Nephron (organoid): ENCODE measurements around the gene ITGA7.
A peak's percentile ranks its signal among the peaks of the same experiment; 100 is the strongest.

ENCODE experiments used
- H3K27ac Mint-ChIP-seq, 3 experiments: 2 replicates each; pipeline ENCODE4 v1.8.0; 2020; ENCODE audit warnings: mixed read lengths in 3 of 3, mild to moderate bottlenecking in 2 of 3, moderate library complexity in 1 of 3
- H3K27me3 Mint-ChIP-seq: 2 replicates; pipeline ENCODE4 v1.8.0; 2021; ENCODE audit warnings: low read depth, mild to moderate bottlenecking, moderate library complexity, mixed read lengths
- H3K36me3 Mint-ChIP-seq: 2 replicates; pipeline ENCODE4 v1.8.0; 2020; ENCODE audit warnings: low read depth, mixed read lengths
- H3K4me1 Mint-ChIP-seq: 2 replicates; pipeline ENCODE4 v1.8.0; 2020; ENCODE audit warnings: mixed read lengths
- H3K4me3 Mint-ChIP-seq, 3 experiments: 2 replicates each; pipeline ENCODE4 v1.8.0; 2020; ENCODE audit warnings: mild to moderate bottlenecking in 3 of 3, mixed read lengths in 3 of 3, moderate library complexity in 2 of 3
- H3K9me3 Mint-ChIP-seq: 2 replicates; pipeline ENCODE4 v1.8.0; 2020; ENCODE audit warnings: mixed read lengths
- TF ChIP-seq, protein P1 (sequence below), 3 experiments: fragments of 200-600 bp; sonication (generic); IDR thresholded peaks; one replicate each; pipeline ENCODE4 v1.5.0; 2021; ENCODE audit warnings: antibody characterized with exemption in 3 of 3; ENCODE audit not compliant: unreplicated experiment in 3 of 3

ITGA7 gene

DNA sequence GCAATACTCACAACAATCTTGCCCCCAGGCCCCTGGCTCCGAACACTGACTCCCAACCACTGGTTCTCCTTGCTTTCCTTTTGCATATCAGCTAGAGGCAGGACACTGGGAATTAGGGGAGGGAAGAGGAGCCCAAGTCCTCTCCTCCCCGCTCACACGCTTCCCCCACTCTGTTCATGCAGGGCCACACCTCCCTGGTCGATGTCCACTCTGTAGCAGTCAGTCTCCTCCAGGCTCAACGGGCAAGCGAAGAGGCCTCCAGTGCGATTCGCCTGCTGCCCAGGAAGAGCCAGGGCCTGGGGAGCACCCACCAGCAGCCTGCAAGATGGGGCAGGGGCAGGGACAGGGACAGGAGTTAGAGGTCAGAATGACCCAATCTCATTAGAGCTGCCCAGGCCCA is 4.8 kb downstream of the ITGA7 start:
- Mint-ChIP-seq H3K36me3 (no peaks in the 10 kb centered on the region), H3K27me3 (peaks cover 12% of the 10 kb centered on the region), H3K4me1 (peaks cover 58% of the 10 kb centered on the region), H3K27ac (peak overlapping the region in 2 of 3 experiments; percentile 86 to 89), H3K9me3 (no peaks in the 10 kb centered on the region), H3K4me3 (peak overlapping the region in 1 of 3 experiments; percentile 90)
- TF ChIP-seq, protein P1, sequence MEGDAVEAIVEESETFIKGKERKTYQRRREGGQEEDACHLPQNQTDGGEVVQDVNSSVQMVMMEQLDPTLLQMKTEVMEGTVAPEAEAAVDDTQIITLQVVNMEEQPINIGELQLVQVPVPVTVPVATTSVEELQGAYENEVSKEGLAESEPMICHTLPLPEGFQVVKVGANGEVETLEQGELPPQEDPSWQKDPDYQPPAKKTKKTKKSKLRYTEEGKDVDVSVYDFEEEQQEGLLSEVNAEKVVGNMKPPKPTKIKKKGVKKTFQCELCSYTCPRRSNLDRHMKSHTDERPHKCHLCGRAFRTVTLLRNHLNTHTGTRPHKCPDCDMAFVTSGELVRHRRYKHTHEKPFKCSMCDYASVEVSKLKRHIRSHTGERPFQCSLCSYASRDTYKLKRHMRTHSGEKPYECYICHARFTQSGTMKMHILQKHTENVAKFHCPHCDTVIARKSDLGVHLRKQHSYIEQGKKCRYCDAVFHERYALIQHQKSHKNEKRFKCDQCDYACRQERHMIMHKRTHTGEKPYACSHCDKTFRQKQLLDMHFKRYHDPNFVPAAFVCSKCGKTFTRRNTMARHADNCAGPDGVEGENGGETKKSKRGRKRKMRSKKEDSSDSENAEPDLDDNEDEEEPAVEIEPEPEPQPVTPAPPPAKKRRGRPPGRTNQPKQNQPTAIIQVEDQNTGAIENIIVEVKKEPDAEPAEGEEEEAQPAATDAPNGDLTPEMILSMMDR (IDR thresholded peaks at IDR 0.05; ENCODE audit: unreplicated experiment in 3 of 3), result no peak

GRCh38 chr12:55700255-55701018 is 7.3 kb downstream of the ITGA7 start:
- Mint-ChIP-seq H3K27me3 (peaks cover 3% of the 10 kb centered on the region), H3K36me3 (no peaks in the 10 kb centered on the region), H3K4me3 (no peak overlapping the region), H3K4me1 (peaks cover 39% of the 10 kb centered on the region), H3K27ac (no peak overlapping the region), H3K9me3 (no peaks in the 10 kb centered on the region)
- TF ChIP-seq, protein P1 (IDR thresholded peaks at IDR 0.05; ENCODE audit: unreplicated experiment in 3 of 3), result no peak

- H3K4me3 Mint-ChIP-seq, result no peak overlapping the region
- peaks cover 30% of the 10 kb centered on the region for H3K4me1 Mint-ChIP-seq
- no peaks in the 10 kb centered on the region for H3K36me3 Mint-ChIP-seq
- TF ChIP-seq, protein P1 (IDR thresholded peaks at IDR 0.05; ENCODE audit: unreplicated experiment in 3 of 3), result no peak
- H3K27ac Mint-ChIP-seq, result peak overlapping the region in 1 of 3 experiments; percentile 3
- no peaks in the 10 kb centered on the region for H3K9me3 Mint-ChIP-seq
- peaks cover 3% of the 10 kb centered on the region for H3K27me3 Mint-ChIP-seq
Measured at GRCh38 chr12:55699471-55700055, 8.1 kb downstream of the ITGA7 start.

GRCh38 chr12:55698965-55699364 is 8.7 kb downstream of the ITGA7 start:
- H3K36me3 Mint-ChIP-seq, result no peaks in the 10 kb centered on the region
- no peak overlapping the region for H3K4me3 Mint-ChIP-seq
- H3K27me3 Mint-ChIP-seq, result peaks cover 3% of the 10 kb centered on the region
- TF ChIP-seq, protein P1 (IDR thresholded peaks at IDR 0.05; ENCODE audit: unreplicated experiment in 3 of 3), result no peak
- H3K9me3 Mint-ChIP-seq, result no peaks in the 10 kb centered on the region
- peaks cover 24% of the 10 kb centered on the region for H3K4me1 Mint-ChIP-seq
- no peak overlapping the region for H3K27ac Mint-ChIP-seq

DNA sequence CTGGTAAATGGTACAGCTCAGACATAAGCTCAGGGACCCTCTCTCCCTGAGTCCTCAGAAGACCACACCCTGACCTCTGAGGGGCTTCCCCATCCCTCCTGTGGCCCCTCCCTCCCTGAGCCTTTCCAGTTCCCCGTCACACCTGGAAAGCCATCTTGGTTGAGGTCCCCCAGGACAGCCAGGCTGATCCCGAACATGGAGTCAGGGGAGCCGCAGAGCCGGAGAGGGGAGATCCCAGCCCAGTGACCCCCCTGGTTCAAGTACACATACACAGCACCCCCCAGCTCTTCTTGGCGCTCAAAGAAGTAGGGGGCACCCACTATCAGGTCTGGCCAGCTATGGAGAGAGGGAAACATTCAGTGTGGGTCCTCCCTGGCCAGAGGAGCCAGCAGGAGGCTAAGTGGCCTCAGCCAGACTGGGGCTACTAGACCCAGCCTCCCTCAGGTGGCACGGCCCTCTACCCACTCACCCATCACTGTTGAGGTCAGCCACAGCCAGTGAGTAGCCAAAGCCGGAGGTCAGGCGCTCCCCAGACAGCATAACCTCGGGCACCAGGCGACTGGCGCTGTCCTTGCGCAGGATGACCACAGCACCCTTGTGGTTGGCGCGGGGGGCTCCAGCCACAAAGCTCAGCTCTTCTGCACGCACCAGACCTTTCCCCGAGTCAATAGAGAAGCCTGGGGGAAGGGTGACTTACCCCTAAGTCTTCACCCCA is 9.3 kb downstream of the ITGA7 start:
- peaks cover 3% of the 10 kb centered on the region for H3K27me3 Mint-ChIP-seq
- no peaks in the 10 kb centered on the region for H3K36me3 Mint-ChIP-seq
- H3K27ac Mint-ChIP-seq, result no peak overlapping the region
- no peaks in the 10 kb centered on the region for H3K9me3 Mint-ChIP-seq
- H3K4me1 Mint-ChIP-seq, result peaks cover 19% of the 10 kb centered on the region
- H3K4me3 Mint-ChIP-seq, result no peak overlapping the region
- TF ChIP-seq, protein P1 (IDR thresholded peaks at IDR 0.05; ENCODE audit: unreplicated experiment in 3 of 3), result no peak
